Stomach (tissue), 4 donors: Measurements from ENCODE around the gene FOXP2.

ENCODE experiments used
- CTCF ChIP-seq, 7 experiments: fragments of 450-650 bp in 4 of 7; fragments of 200-600 bp in 3 of 7; sonication (generic) in 3 of 7; IDR thresholded peaks; one replicate each; pipeline ENCODE4 v1.5.1; 2016 to 2019; ENCODE audit warnings: antibody characterized with exemption in 7 of 7, control low read depth in 2 of 7, mild to moderate bottlenecking in 1 of 7
- EP300 ChIP-seq: sonication (generic); formaldehyde crosslinking; IDR thresholded peaks from one replicate; pipeline ENCODE4 v1.6.1; 2017; ENCODE audit warnings: antibody characterized with exemption
- POLR2A ChIP-seq, 4 donors: fragments of 450-650 bp; IDR thresholded peaks; one replicate each; pipeline ENCODE4 v1.6.1; 2016; ENCODE audit warnings: antibody characterized with exemption in 4 of 4, control low read depth in 2 of 4, mild to moderate bottlenecking in 1 of 4, moderate library complexity in 1 of 4
- POLR2AphosphoS5 ChIP-seq, 3 donors: sonication (generic); formaldehyde crosslinking; IDR thresholded peaks; one replicate each; pipeline ENCODE4 v1.6.1; 2016; ENCODE audit warnings: antibody characterized with exemption in 3 of 3

- no peak for TF ChIP-seq CTCF (IDR thresholded peaks at IDR 0.05)
- TF ChIP-seq POLR2A (IDR thresholded peaks at IDR 0.05): no peak
- TF ChIP-seq EP300: no peak
- TF ChIP-seq POLR2AphosphoS5 (IDR thresholded peaks at IDR 0.05): no peak
Observed at GRCh38 chr7:114567416-114567815, 152.8 kb downstream of the FOXP2 start.
